ENCODE results near the gene NRXN3. TPM values are rescaled to one million over a fixed set of nuclear protein-coding genes. Genes with fewer than 3 reads are reported as not detected.

The NRXN3 gene
- total RNA-seq, 1 donor from 2014 or later = not detected

GRCh38 chr14:79706382-79706781, 1536.2 kb downstream of the NRXN3 start:
- intact Hi-C loops (cut with micrococcal nuclease) = no loop called here

- intact Hi-C loops (cut with micrococcal nuclease) = no loop called here
These were observed 1538.5 kb downstream of the NRXN3 start for GRCh38 chr14:79708426-79709388.

GRCh38 chr14:79709573-79709972, 1539.4 kb downstream of the NRXN3 start:
- intact Hi-C loops (cut with micrococcal nuclease) = no loop called here

- intact Hi-C loops (cut with micrococcal nuclease) = no loop called here
These were observed 1542.3 kb downstream of the NRXN3 start for GRCh38 chr14:79712302-79712950.

GRCh38 chr14:79721399-79722084, 1551.4 kb downstream of the NRXN3 start:
- intact Hi-C loops (cut with micrococcal nuclease) = no loop called here

GRCh38 chr14:79724934-79725717, 1555.0 kb downstream of the NRXN3 start:
- intact Hi-C loops (cut with micrococcal nuclease) = no loop called here

- intact Hi-C loops (cut with micrococcal nuclease) = no loop called here
These were observed 1557.7 kb downstream of the NRXN3 start for GRCh38 chr14:79727900-79728299.

GRCh38 chr14:79728331-79728730, 1558.2 kb downstream of the NRXN3 start:
- intact Hi-C loops (cut with micrococcal nuclease) = no loop called here

- intact Hi-C loops (cut with micrococcal nuclease) = no loop called here
These were observed 1559.6 kb downstream of the NRXN3 start for GRCh38 chr14:79729731-79730130.

GRCh38 chr14:79730196-79730595, 1560.0 kb downstream of the NRXN3 start:
- intact Hi-C loops (cut with micrococcal nuclease) = no loop called here

GRCh38 chr14:79730953-79731352, 1560.8 kb downstream of the NRXN3 start:
- intact Hi-C loops (cut with micrococcal nuclease) = no loop called here

GRCh38 chr14:79732911-79733655, 1562.9 kb downstream of the NRXN3 start:
- intact Hi-C loops (cut with micrococcal nuclease) = no loop called here

GRCh38 chr14:79734151-79734550, 1564.0 kb downstream of the NRXN3 start:
- intact Hi-C loops (cut with micrococcal nuclease) = no loop called here

GRCh38 chr14:79734656-79735055, 1564.5 kb downstream of the NRXN3 start:
- intact Hi-C loops (cut with micrococcal nuclease) = no loop called here

- intact Hi-C loops (cut with micrococcal nuclease) = no loop called here
These were observed 1564.9 kb downstream of the NRXN3 start for GRCh38 chr14:79735121-79735520.

GRCh38 chr14:79740066-79740601, 1570.0 kb downstream of the NRXN3 start:
- intact Hi-C loops (cut with micrococcal nuclease) = no loop called here

- intact Hi-C loops (cut with micrococcal nuclease) = no loop called here
These were observed 1572.0 kb downstream of the NRXN3 start for GRCh38 chr14:79742142-79742541.

GRCh38 chr14:79745046-79745445, 1574.9 kb downstream of the NRXN3 start:
- intact Hi-C loops (cut with micrococcal nuclease) = no loop called here

- intact Hi-C loops (cut with micrococcal nuclease) = no loop called here
These were observed 1578.9 kb downstream of the NRXN3 start for GRCh38 chr14:79749065-79749464.

- intact Hi-C loops (cut with micrococcal nuclease) = no loop called here
These were observed 1588.8 kb downstream of the NRXN3 start for GRCh38 chr14:79758985-79759384.

Data from T-helper 2 cell treated with Interferon-gamma antibody and Interleukin-4, amounts not matched to agents 100 ng/mL and 5 ng/mL, for 36 hours (primary cell).